Stomach (tissue), 4 donors: ENCODE data around the gene BTBD10.

ENCODE experiments used
- POLR2A ChIP-seq, 4 donors: fragments of 450-650 bp; IDR thresholded peaks; one replicate each; pipeline ENCODE4 v1.6.1; 2016; ENCODE audit warnings: antibody characterized with exemption in 4 of 4, control low read depth in 2 of 4, mild to moderate bottlenecking in 1 of 4, moderate library complexity in 1 of 4
- TF ChIP-seq, protein P1 (sequence below), 7 experiments: fragments of 450-650 bp in 4 of 7; fragments of 200-600 bp in 3 of 7; sonication (generic) in 3 of 7; IDR thresholded peaks; one replicate each; pipeline ENCODE4 v1.5.1; 2016 to 2019; ENCODE audit warnings: antibody characterized with exemption in 7 of 7, control low read depth in 2 of 7, mild to moderate bottlenecking in 1 of 7

DNA sequence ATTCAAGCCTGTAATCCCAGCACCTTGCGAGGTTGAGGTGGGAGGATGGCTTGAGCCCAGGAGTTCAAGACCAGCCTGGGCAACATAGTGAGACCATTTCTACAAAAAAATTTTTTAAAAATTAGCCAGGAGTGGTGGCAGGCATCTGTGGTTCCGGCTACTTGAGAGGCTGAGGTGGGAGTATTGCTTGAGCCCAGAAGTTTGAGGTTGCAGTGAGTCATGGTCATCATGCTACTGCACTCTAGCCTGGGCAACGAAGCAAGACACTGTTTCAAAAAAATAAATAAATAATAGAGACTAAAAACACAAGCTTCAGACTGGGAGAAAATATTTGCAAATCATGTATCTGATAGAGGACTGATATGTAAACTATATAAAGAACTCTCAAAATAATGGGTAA is 33.2 kb downstream of the BTBD10 start:
- TF ChIP-seq, protein P1, sequence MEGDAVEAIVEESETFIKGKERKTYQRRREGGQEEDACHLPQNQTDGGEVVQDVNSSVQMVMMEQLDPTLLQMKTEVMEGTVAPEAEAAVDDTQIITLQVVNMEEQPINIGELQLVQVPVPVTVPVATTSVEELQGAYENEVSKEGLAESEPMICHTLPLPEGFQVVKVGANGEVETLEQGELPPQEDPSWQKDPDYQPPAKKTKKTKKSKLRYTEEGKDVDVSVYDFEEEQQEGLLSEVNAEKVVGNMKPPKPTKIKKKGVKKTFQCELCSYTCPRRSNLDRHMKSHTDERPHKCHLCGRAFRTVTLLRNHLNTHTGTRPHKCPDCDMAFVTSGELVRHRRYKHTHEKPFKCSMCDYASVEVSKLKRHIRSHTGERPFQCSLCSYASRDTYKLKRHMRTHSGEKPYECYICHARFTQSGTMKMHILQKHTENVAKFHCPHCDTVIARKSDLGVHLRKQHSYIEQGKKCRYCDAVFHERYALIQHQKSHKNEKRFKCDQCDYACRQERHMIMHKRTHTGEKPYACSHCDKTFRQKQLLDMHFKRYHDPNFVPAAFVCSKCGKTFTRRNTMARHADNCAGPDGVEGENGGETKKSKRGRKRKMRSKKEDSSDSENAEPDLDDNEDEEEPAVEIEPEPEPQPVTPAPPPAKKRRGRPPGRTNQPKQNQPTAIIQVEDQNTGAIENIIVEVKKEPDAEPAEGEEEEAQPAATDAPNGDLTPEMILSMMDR (IDR thresholded peaks at IDR 0.05): no peak
- no peak for TF ChIP-seq POLR2A (IDR thresholded peaks at IDR 0.05)
